Calu3 (cell line): ENCODE data around the gene GPM6B. TPM values are rescaled to one million over a fixed set of nuclear protein-coding genes. Genes with fewer than 3 reads are reported as not detected.

Experiments
- BruUV-seq: library from RNA; stranded (reverse); fragments of 400-500 nt; replicated peaks from 2 replicates; lab custom pipeline; 2021; lab: Mats Ljungman, UMichigan
- CTCF ChIA-PET: fragments of 300-600 bp; sonication (Branson Sonifier 250); formaldehyde crosslinking; loops from one replicate; lab custom pipeline; 2022; ENCODE audit warnings: antibody characterized with exemption; lab: Charles Lee
- DNase-seq: peaks from one replicate; pipeline ENCODE4 v3.0.0; 2022
- H3K27ac Mint-ChIP-seq: one replicate; pipeline ENCODE4 v1.8.0; 2022; ENCODE audit warnings: mixed read lengths; ENCODE audit not compliant: unreplicated experiment
- H3K27me3 Mint-ChIP-seq: one replicate; pipeline ENCODE4 v1.8.0; 2022; ENCODE audit warnings: mixed read lengths; ENCODE audit not compliant: unreplicated experiment
- H3K36me3 Mint-ChIP-seq: one replicate; pipeline ENCODE4 v1.8.0; 2022; ENCODE audit warnings: mild to moderate bottlenecking, moderate library complexity, mixed read lengths; ENCODE audit not compliant: insufficient read depth, unreplicated experiment
- H3K4me1 Mint-ChIP-seq: one replicate; pipeline ENCODE4 v1.8.0; 2022; ENCODE audit warnings: mild to moderate bottlenecking, low read depth, mixed read lengths; ENCODE audit not compliant: unreplicated experiment
- H3K4me3 Mint-ChIP-seq: one replicate; pipeline ENCODE4 v1.8.0; 2022; ENCODE audit warnings: mild to moderate bottlenecking, low read depth, moderate library complexity, mixed read lengths; ENCODE audit not compliant: unreplicated experiment
- H3K9me3 Mint-ChIP-seq: one replicate; pipeline ENCODE4 v1.8.0; 2022; ENCODE audit warnings: low read depth, mixed read lengths; ENCODE audit not compliant: unreplicated experiment
- CTCF ChIP-seq: fragments of 200-600 bp; IDR thresholded peaks from one replicate; pipeline ENCODE4 v1.8.0; 2022; ENCODE audit warnings: antibody characterized with exemption; ENCODE audit not compliant: unreplicated experiment
- intact Hi-C: fragments of 100-400 bp; cut with micrococcal nuclease; formaldehyde crosslinking; loops from one replicate; pipeline ENCODE4 v1.10.0; 2022; ENCODE audit not compliant: unreplicated experiment
- total RNA-seq: library from RNA; stranded (reverse); gene quantifications from 2 replicates; pipeline ENCODE4 v1.2.3, GENCODE V29; 2022

Gene GPM6B
- total RNA-seq, 1 experiment from 2014 or later: 4.3 TPM

DNA sequence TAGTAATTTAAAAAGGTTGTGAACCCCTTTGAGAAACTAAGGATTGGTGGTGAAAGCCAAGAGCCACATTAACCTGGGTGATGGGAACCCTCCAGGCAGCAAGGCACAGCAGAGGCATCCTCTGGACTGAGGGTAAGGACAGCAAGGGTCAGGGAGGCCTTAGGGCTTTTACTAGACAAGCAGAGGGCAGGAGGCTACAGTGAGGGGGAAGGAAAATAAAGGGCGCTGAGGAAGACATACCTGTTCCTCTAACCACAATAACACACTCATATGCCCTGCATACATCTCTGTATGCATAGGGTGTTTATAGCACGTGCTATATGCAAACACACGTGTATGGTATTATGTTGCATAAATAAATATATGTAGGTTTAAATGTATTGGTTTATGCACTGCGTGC, 18.7 kb downstream of the GPM6B start:
- Mint-ChIP-seq H3K27ac (no peak overlapping the region), H3K27me3 (no peaks in the 10 kb centered on the region), H3K36me3 (peaks cover 4% of the 10 kb centered on the region), H3K4me3 (no peak overlapping the region), H3K4me1 (no peaks in the 10 kb centered on the region), H3K9me3 (no peaks in the 10 kb centered on the region)
- no peak for DNase-seq
- CTCF ChIA-PET: no interaction called here
- intact Hi-C loops: no loop called here
- TF ChIP-seq CTCF: no peak
- BruUV-seq: no TSS peak

- CTCF ChIA-PET: interaction anchor here (0.6 kb wide), 1 partner anchor 138 kb away, joined by 3 read pairs; no protein-coding TSS in a partner anchor
- no peaks in the 10 kb centered on the region for H3K9me3 Mint-ChIP-seq
- H3K27ac Mint-ChIP-seq: no peak overlapping the region
Measured at GRCh38 chrX:13797512-13797911, 19.4 kb downstream of the GPM6B start.

DNA sequence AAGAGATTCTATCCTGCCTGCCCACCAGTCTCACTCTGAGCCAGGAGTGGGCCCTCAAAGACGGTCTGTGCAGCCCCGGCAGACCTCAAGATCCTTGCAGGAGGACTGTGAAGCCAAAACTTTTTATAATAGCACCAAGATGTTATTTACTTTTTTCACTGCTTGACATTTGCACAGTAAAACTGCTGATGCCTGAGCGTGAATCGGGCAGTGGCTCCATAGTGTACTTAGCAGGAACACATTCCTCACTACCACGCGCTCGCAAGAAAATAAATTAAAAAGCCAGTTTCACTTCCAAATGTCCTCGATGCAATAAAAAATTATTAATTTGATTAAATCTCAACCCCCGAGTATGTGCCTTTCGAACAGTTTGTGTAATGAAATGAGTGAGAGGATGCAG, 22.5 kb downstream of the GPM6B start:
- CTCF ChIA-PET: no interaction called here
- DNase-seq: no peak
- Mint-ChIP-seq H3K27me3 (no peaks in the 10 kb centered on the region), H3K9me3 (no peaks in the 10 kb centered on the region), H3K4me1 (no peaks in the 10 kb centered on the region), H3K36me3 (peaks cover 4% of the 10 kb centered on the region), H3K4me3 (no peak overlapping the region), H3K27ac (no peak overlapping the region)
- TF ChIP-seq CTCF: no peak
- no TSS peak for BruUV-seq
- intact Hi-C loops: no loop called here

More at GRCh38 chrX:13797512-13797911, 19.4 kb downstream of the GPM6B start:
- Mint-ChIP-seq H3K4me1 (no peaks in the 10 kb centered on the region), H3K4me3 (no peak overlapping the region), H3K36me3 (peaks cover 4% of the 10 kb centered on the region), H3K27me3 (no peaks in the 10 kb centered on the region)
- intact Hi-C loops: no loop called here
- BruUV-seq: no TSS peak
- no peak for TF ChIP-seq CTCF
- DNase-seq: no peak

DNA sequence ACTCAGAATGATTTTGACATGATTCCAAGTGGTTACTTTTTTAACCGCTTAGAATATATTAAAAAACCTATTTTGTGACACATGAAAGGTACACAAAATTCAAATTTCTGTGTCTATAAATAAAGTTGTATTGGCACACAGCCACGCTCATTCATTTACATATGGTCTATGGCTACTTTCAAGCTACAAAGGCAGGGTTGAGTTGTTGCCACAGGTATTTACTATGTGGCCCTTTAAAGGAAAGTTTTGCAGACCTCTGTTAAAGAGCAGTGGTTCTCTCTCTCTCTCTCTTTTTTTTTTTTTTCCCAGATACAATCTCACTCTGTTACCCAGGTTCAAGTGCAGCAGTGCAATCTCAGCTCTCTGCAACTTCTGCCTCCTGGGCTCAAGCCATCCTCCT, 23.0 kb downstream of the GPM6B start:
- BruUV-seq: no TSS peak
- no peaks in the 10 kb centered on the region for H3K9me3 Mint-ChIP-seq
- H3K4me3 Mint-ChIP-seq: no peak overlapping the region
- CTCF ChIA-PET: no interaction called here
- H3K4me1 Mint-ChIP-seq: no peaks in the 10 kb centered on the region
- H3K27me3 Mint-ChIP-seq: no peaks in the 10 kb centered on the region
- H3K36me3 Mint-ChIP-seq: peaks cover 4% of the 10 kb centered on the region
- no peak overlapping the region for H3K27ac Mint-ChIP-seq
- no peak for DNase-seq
- intact Hi-C loops: no loop called here
- no peak for TF ChIP-seq CTCF
